Measurements from ENCODE around the gene AGL. TPM values are rescaled to one million over a fixed set of nuclear protein-coding genes. Genes with fewer than 3 reads are reported as not detected.

The AGL gene
- total and polyA plus RNA-seq, 2 experiments from 2014 or later: 13.4 to 22.9 TPM

DNA sequence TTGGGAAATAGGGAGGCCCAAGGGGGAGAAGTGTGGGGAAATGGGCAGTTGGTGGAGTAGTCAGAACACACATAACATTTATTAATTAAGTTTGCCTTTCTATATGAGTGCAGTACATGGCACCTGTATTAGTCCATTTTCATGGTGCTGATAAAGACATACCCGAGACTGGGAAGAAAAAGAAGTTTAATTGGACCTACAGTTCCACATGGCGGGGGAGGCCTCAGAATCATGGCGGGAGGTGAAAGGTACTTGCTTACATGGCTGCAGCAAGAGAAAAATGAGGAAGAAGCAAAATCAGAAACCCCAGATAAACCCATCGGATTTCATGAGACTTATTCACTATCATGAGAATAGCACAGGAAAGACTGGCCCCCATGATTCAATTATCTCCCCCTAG, 118.1 kb downstream of the AGL start:
- no peaks in the 10 kb centered on the region for H3K27me3 ChIP-seq (ENCODE audit: insufficient read depth)
- H4K20me1 ChIP-seq (replicated peaks; ENCODE audit: insufficient read depth): no peaks in the 10 kb centered on the region
- no peak for ATAC-seq
- Mint-ChIP-seq H3K27ac (no peak overlapping the region), H3K4me1 (peaks cover 11% of the 10 kb centered on the region), H3K4me3 (peak overlapping the region; percentile 11; the same call in 2 of the 3 replicates), H3K27me3 (ENCODE audit: insufficient read depth, low read depth, poor library complexity) (peaks cover 10% of the 10 kb centered on the region), H3K36me3 (ENCODE audit: low read depth) (no peaks in the 10 kb centered on the region), H3K9me3 (no peaks in the 10 kb centered on the region)
- no peak overlapping the region for H3K4me2 ChIP-seq
- no peaks in the 10 kb centered on the region for H3K9me2 ChIP-seq (ENCODE audit: insufficient read depth)
- H3K27ac ChIP-seq (ENCODE audit: low read depth): no peak overlapping the region
- H3K36me3 ChIP-seq (ENCODE audit: insufficient read depth): no peaks in the 10 kb centered on the region
- peaks cover 18% of the 10 kb centered on the region for H3K4me1 ChIP-seq (ENCODE audit: insufficient read depth)
- H2AFZ ChIP-seq: no peak overlapping the region
- peaks cover 25% of the 10 kb centered on the region for H3K79me2 ChIP-seq (replicated peaks; ENCODE audit: insufficient read depth)
- no peak for DNase-seq (ENCODE audit: low spot score)
- no peak overlapping the region for H3K4me3 ChIP-seq
- TF ChIP-seq CREB1 (CRISPR knock-in tag; IDR thresholded peaks at IDR 0.05; ENCODE audit: low read depth) (no peak), STAT1 (IDR thresholded peaks at IDR 0.05; ENCODE audit: unreplicated experiment) (no peak), NANOG (IDR thresholded peaks at IDR 0.05; ENCODE audit: borderline replicate concordance) (no peak), ETS1 (IDR thresholded peaks at IDR 0.05) (no peak), CTCF (conservative IDR thresholded peaks at IDR 0.05; ENCODE audit: low read depth in 2 of 2) (no peak), ZNF114 (CRISPR knock-in tag; IDR thresholded peaks at IDR 0.05) (no peak), ZNF331 (CRISPR knock-in tag; IDR thresholded peaks at IDR 0.05; ENCODE audit: low read depth) (no peak), POLR2AphosphoS5 (IDR thresholded peaks at IDR 0.05; ENCODE audit: low read depth) (no peak), JUNB (IDR thresholded peaks at IDR 0.05; ENCODE audit: unreplicated experiment) (no peak), EZH2phosphoT487 (IDR thresholded peaks at IDR 0.05; ENCODE audit: unreplicated experiment) (no peak), REST (IDR thresholded peaks at IDR 0.05; ENCODE audit: unreplicated experiment) (no peak), EZH2 (IDR thresholded peaks at IDR 0.05; ENCODE audit: low read depth, unreplicated experiment) (no peak)
- TF ChIP-seq, protein P1, sequence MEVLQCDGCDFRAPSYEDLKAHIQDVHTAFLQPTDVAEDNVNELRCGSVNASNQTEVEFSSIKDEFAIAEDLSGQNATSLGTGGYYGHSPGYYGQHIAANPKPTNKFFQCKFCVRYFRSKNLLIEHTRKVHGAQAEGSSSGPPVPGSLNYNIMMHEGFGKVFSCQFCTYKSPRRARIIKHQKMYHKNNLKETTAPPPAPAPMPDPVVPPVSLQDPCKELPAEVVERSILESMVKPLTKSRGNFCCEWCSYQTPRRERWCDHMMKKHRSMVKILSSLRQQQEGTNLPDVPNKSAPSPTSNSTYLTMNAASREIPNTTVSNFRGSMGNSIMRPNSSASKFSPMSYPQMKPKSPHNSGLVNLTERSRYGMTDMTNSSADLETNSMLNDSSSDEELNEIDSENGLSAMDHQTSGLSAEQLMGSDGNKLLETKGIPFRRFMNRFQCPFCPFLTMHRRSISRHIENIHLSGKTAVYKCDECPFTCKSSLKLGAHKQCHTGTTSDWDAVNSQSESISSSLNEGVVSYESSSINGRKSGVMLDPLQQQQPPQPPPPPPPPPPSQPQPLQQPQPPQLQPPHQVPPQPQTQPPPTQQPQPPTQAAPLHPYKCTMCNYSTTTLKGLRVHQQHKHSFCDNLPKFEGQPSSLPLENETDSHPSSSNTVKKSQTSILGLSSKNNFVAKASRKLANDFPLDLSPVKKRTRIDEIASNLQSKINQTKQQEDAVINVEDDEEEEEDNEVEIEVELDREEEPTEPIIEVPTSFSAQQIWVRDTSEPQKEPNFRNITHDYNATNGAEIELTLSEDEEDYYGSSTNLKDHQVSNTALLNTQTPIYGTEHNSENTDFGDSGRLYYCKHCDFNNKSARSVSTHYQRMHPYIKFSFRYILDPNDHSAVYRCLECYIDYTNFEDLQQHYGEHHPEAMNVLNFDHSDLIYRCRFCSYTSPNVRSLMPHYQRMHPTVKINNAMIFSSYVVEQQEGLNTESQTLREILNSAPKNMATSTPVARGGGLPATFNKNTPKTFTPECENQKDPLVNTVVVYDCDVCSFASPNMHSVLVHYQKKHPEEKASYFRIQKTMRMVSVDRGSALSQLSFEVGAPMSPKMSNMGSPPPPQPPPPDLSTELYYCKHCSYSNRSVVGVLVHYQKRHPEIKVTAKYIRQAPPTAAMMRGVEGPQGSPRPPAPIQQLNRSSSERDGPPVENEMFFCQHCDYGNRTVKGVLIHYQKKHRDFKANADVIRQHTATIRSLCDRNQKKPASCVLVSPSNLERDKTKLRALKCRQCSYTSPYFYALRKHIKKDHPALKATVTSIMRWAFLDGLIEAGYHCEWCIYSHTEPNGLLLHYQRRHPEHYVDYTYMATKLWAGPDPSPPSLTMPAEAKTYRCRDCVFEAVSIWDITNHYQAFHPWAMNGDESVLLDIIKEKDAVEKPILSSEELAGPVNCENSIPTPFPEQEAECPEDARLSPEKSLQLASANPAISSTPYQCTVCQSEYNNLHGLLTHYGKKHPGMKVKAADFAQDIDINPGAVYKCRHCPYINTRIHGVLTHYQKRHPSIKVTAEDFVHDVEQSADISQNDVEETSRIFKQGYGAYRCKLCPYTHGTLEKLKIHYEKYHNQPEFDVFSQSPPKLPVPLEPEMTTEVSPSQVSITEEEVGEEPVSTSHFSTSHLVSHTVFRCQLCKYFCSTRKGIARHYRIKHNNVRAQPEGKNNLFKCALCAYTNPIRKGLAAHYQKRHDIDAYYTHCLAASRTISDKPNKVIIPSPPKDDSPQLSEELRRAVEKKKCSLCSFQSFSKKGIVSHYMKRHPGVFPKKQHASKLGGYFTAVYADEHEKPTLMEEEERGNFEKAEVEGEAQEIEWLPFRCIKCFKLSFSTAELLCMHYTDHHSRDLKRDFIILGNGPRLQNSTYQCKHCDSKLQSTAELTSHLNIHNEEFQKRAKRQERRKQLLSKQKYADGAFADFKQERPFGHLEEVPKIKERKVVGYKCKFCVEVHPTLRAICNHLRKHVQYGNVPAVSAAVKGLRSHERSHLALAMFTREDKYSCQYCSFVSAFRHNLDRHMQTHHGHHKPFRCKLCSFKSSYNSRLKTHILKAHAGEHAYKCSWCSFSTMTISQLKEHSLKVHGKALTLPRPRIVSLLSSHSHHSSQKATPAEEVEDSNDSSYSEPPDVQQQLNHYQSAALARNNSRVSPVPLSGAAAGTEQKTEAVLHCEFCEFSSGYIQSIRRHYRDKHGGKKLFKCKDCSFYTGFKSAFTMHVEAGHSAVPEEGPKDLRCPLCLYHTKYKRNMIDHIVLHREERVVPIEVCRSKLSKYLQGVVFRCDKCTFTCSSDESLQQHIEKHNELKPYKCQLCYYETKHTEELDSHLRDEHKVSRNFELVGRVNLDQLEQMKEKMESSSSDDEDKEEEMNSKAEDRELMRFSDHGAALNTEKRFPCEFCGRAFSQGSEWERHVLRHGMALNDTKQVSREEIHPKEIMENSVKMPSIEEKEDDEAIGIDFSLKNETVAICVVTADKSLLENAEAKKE (CRISPR knock-in tag; IDR thresholded peaks at IDR 0.05): no peak
- 0 out of 2 replicates have a peak, but pooled peaks cover 9% of the 10 kb centered on the region for H3F3A ChIP-seq (replicated peaks; ENCODE audit: low read depth)

Data from GM23338 (cell line).